ENCODE data around the gene MTHFD1L. TPM values are rescaled to one million over a fixed set of nuclear protein-coding genes. Genes with fewer than 3 reads are reported as not detected.

MTHFD1L gene
- total and polyA plus RNA-seq, 2 of the 4 experiments (the other 2 are of a cell fraction) = 43.5 to 53.2 TPM

DNA sequence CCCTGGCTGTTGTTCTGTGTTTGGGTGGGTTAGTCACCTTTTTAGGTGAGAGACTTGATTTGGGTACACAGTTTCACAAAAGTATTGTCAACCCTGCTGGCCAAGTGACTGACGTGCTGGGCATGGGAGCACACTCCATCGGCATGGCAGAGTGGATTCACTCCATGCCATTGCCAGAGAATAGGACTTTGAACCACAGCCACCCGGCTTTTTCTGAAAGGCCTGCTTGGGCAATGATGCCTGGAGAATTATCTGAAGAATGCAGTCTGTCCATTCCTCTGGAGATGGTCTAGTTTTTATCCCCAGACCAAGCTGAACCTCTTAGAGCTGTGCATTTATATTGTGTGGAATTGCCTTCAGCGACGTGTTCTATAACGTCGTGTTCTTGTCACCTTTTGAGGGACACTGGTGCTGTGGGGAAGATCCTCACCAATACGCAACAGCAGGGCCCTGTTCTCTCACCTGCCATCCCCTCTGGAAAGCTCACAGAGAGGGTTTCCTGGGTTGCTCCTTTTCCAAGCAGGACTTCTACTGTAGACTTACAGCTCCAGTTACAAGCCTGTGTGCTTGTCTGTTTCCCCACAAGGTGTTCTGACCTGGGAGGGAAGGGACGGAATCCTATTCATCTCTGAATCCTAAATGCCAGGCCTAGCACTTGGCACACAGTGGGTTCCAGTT, 190.9 kb downstream of the MTHFD1L start:
- Histone ChIP-seq H3K79me1 (ENCODE audit: low read depth in 1 of 2, low read length in 2 of 2) (peaks cover 29 to 61% of the 10 kb centered on the region in 2 experiments), H3K4me3 (ENCODE audit: insufficient read depth, low read depth, low read length) (no peak overlapping the region), H2AK5ac (ENCODE audit: low read depth, low read length) (no peak overlapping the region), H3K27ac (ENCODE audit: insufficient read depth, low read length) (no peak overlapping the region), H3K23ac (ENCODE audit: low read depth, low read length) (no peak overlapping the region), H2BK15ac (ENCODE audit: low read depth, low read length) (no peak overlapping the region), H2BK120ac (ENCODE audit: low read depth, low read length) (no peak overlapping the region), H4K5ac (ENCODE audit: low read depth, low read length) (no peak overlapping the region), H3K9me1 (ENCODE audit: insufficient read depth, low read length) (peaks cover 37% of the 10 kb centered on the region), H3K36me3 (ENCODE audit: control insufficient read depth, insufficient read depth, low read length) (peaks cover 34% of the 10 kb centered on the region), H3K27me3 (ENCODE audit: control insufficient read depth, insufficient read depth, low read length) (no peaks in the 10 kb centered on the region), H3K56ac (ENCODE audit: extremely low read depth, insufficient read depth, low read length) (no peak overlapping the region), H2AFZ (replicated peaks; ENCODE audit: low read length, poor library complexity) (no peak overlapping the region), H3K4ac (ENCODE audit: low read depth, low read length) (no peak overlapping the region), H3K4me1 (ENCODE audit: control insufficient read depth, insufficient read depth, low read length) (peaks cover 17% of the 10 kb centered on the region), H2BK5ac (ENCODE audit: low read depth, low read length, poor library complexity, severe bottlenecking) (no peak overlapping the region), H4K8ac (ENCODE audit: low read depth in 2 of 2, low read length in 2 of 2) (no peak overlapping the region; a peak in 1 of 4 replicates), H3K4me2 (ENCODE audit: low read depth, low read length) (no peak overlapping the region), H3K9me3 (ENCODE audit: control insufficient read depth, insufficient read depth, low read length) (no peaks in the 10 kb centered on the region), H3K14ac (replicated peaks; ENCODE audit: low read depth, low read length) (no peak overlapping the region), H2AK9ac (replicated peaks; ENCODE audit: low read depth, low read length, poor library complexity) (no peak overlapping the region), H4K91ac (ENCODE audit: insufficient read depth, low read depth, low read length) (no peak overlapping the region), H4K20me1 (ENCODE audit: insufficient read depth, low read length) (0 out of 2 replicates have a peak, but pooled peaks cover 7% of the 10 kb centered on the region), H2BK20ac (ENCODE audit: low read depth, low read length) (no peak overlapping the region), H3K18ac (ENCODE audit: low read depth, low read length) (no peak overlapping the region), H3K9ac (ENCODE audit: low read depth, low read length) (no peak overlapping the region)
- ChIA-PET CTCF (no interaction called here), POLR2A (ENCODE audit: unreplicated experiment) (no interaction called here)
- ATAC-seq (ENCODE audit: low read depth) (no peak), DNase-seq (no peak)
- no CpG with 5 or more reads among the region's 9 CpGs for WGBS, 2 experiments (ENCODE audit: extremely low coverage in 2 of 2, insufficient read length in 1 of 2)
- in situ Hi-C loops (cut with MboI; ENCODE audit: low sequenced_read_pairs) = loop anchor here (25.0 kb wide), 1 partner anchor 1219 kb away; no protein-coding TSS in a partner anchor
- dilution Hi-C loops (cut with HindIII; ENCODE audit: low sequenced_read_pairs, unreplicated experiment) = no loop called here
- BruUV-seq (replicated peaks) = no TSS peak
- intact Hi-C loops (cut with micrococcal nuclease) = no loop called here
- TF ChIP-seq RAD21 (IDR thresholded peaks at IDR 0.05; ENCODE audit: low read length) (no peak), NFE2L2 (IDR thresholded peaks at IDR 0.05; ENCODE audit: low read depth, low read length) (no peak), RCOR1 (IDR thresholded peaks at IDR 0.05; ENCODE audit: insufficient replicate concordance, low read length) (no peak), USF2 (IDR thresholded peaks at IDR 0.05; ENCODE audit: low read depth, low read length) (no peak), CEBPB (IDR thresholded peaks at IDR 0.05; ENCODE audit: low read depth, low read length) (no peak), BHLHE40 (IDR thresholded peaks at IDR 0.05; ENCODE audit: low read depth, low read length) (no peak), MXI1 (IDR thresholded peaks at IDR 0.05; ENCODE audit: borderline replicate concordance, low read depth, low read length) (no peak), CTCF (conservative IDR thresholded peaks at IDR 0.05; ENCODE audit: low read depth, low read length) (no peak), RFX5 (IDR thresholded peaks at IDR 0.05; ENCODE audit: low read depth, low read length) (no peak), ELK1 (IDR thresholded peaks at IDR 0.05; ENCODE audit: borderline replicate concordance, low read depth, low read length) (no peak), FOS (IDR thresholded peaks at IDR 0.05; ENCODE audit: low read depth, low read length) (no peak), MAZ (IDR thresholded peaks at IDR 0.05; ENCODE audit: borderline replicate concordance, low read depth, low read length) (no peak), SMC3 (IDR thresholded peaks at IDR 0.05; ENCODE audit: low read depth, low read length) (no peak), MAFK (IDR thresholded peaks at IDR 0.05; ENCODE audit: low read depth, low read length) (no peak), POLR2A (IDR thresholded peaks at IDR 0.05; ENCODE audit: low read depth, low read length) (no peak), CHD1 (IDR thresholded peaks at IDR 0.05; ENCODE audit: low read depth, low read length) (no peak)
